Panc1 (cell line): ENCODE results near the gene LCE3B.

ENCODE experiments used
- REST ChIP-seq, 2 experiments: IDR thresholded peaks; 2 replicates each; pipeline ENCODE4 v1.6.1; 2011 to 2012; ENCODE audit warnings: low read depth in 2 of 2, control low read depth in 1 of 2, low read length in 1 of 2, mild to moderate bottlenecking in 1 of 2, moderate library complexity in 1 of 2; ENCODE audit not compliant: insufficient read depth in 1 of 2
- SIN3A ChIP-seq: IDR thresholded peaks from 2 replicates; pipeline ENCODE4 v1.6.1; 2012; ENCODE audit warnings: low read depth, mild to moderate bottlenecking, low read length, moderate library complexity, borderline replicate concordance; ENCODE audit not compliant: insufficient read depth
- TCF7L2 ChIP-seq: IDR thresholded peaks from 2 replicates; pipeline ENCODE4 v1.6.1; 2011; ENCODE audit warnings: mild to moderate bottlenecking, low read depth, low read length, inconsistent platforms
- TF ChIP-seq, protein P1 (sequence below): fragments of 450-650 bp; IDR thresholded peaks from 2 replicates; pipeline ENCODE4 v1.5.1; 2017; ENCODE audit warnings: mild to moderate bottlenecking

DNA sequence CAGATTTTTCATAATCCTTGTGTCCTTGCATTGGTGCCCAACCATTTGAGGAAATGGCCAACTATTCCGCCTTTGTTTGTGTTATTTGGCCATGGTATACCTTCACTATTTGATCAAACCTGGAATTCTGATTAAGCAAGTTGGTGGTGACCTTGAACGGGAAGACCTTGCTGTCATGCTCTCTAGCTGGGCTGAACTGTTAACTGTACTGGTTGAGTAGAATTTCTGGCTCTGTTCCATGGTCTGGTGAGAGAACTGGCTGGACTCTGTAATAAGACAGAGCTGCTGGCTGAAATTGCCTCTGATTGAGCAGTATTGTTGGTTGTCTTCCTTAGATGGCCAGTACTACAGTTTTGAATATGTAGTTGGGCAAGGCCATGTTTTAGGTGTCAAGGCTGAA, 16.6 kb upstream of the LCE3B start:
- TF ChIP-seq, protein P1, sequence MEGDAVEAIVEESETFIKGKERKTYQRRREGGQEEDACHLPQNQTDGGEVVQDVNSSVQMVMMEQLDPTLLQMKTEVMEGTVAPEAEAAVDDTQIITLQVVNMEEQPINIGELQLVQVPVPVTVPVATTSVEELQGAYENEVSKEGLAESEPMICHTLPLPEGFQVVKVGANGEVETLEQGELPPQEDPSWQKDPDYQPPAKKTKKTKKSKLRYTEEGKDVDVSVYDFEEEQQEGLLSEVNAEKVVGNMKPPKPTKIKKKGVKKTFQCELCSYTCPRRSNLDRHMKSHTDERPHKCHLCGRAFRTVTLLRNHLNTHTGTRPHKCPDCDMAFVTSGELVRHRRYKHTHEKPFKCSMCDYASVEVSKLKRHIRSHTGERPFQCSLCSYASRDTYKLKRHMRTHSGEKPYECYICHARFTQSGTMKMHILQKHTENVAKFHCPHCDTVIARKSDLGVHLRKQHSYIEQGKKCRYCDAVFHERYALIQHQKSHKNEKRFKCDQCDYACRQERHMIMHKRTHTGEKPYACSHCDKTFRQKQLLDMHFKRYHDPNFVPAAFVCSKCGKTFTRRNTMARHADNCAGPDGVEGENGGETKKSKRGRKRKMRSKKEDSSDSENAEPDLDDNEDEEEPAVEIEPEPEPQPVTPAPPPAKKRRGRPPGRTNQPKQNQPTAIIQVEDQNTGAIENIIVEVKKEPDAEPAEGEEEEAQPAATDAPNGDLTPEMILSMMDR: no peak
- TF ChIP-seq TCF7L2 (no peak), SIN3A (no peak), REST (IDR thresholded peaks at IDR 0.05; ENCODE audit: insufficient read depth in 1 of 2, low read depth in 2 of 2, low read length in 1 of 2) (no peak)
